Nephron (organoid): ENCODE results near the gene MKNK1.

Source experiments
- H3K27ac Mint-ChIP-seq, 3 experiments: 2 replicates each; pipeline ENCODE4 v1.8.0; 2020; ENCODE audit warnings: mixed read lengths in 3 of 3, mild to moderate bottlenecking in 2 of 3, moderate library complexity in 1 of 3
- H3K27me3 Mint-ChIP-seq: 2 replicates; pipeline ENCODE4 v1.8.0; 2021; ENCODE audit warnings: low read depth, mild to moderate bottlenecking, moderate library complexity, mixed read lengths
- H3K36me3 Mint-ChIP-seq: 2 replicates; pipeline ENCODE4 v1.8.0; 2020; ENCODE audit warnings: low read depth, mixed read lengths
- H3K4me1 Mint-ChIP-seq: 2 replicates; pipeline ENCODE4 v1.8.0; 2020; ENCODE audit warnings: mixed read lengths
- H3K4me3 Mint-ChIP-seq, 3 experiments: 2 replicates each; pipeline ENCODE4 v1.8.0; 2020; ENCODE audit warnings: mild to moderate bottlenecking in 3 of 3, mixed read lengths in 3 of 3, moderate library complexity in 2 of 3
- H3K9me3 Mint-ChIP-seq: 2 replicates; pipeline ENCODE4 v1.8.0; 2020; ENCODE audit warnings: mixed read lengths
- CTCF ChIP-seq, 3 experiments: fragments of 200-600 bp; sonication (generic); IDR thresholded peaks; one replicate each; pipeline ENCODE4 v1.5.0; 2021; ENCODE audit warnings: antibody characterized with exemption in 3 of 3; ENCODE audit not compliant: unreplicated experiment in 3 of 3

The MKNK1 gene

DNA sequence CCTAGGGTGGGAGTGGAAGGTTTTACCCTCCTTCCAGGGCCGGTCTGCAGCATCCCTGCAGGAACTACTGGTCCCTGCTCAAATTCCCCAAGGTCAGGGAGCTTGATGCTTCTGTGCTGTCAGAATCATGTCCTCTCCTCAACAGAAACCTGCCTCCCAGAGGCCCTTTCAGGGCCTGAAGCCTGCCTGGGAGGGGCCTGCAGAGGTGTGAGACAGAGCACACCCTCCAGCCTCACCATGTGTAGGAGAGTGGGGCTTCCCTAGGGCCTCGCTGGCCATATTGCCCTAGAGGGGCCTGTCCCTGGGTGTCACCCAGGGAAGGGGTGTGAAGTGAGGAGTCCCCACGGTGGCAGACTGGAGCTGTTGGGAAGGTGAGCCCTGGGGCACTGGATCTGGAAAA is 73.8 kb downstream of the MKNK1 start:
- H3K36me3 Mint-ChIP-seq = no peaks in the 10 kb centered on the region
- H3K9me3 Mint-ChIP-seq = no peaks in the 10 kb centered on the region
- no peak overlapping the region for H3K4me3 Mint-ChIP-seq
- no peak for TF ChIP-seq CTCF (IDR thresholded peaks at IDR 0.05; ENCODE audit: unreplicated experiment in 3 of 3)
- peaks cover 88% of the 10 kb centered on the region for H3K27me3 Mint-ChIP-seq
- H3K27ac Mint-ChIP-seq = no peak overlapping the region
- peaks cover 12% of the 10 kb centered on the region for H3K4me1 Mint-ChIP-seq

GRCh38 chr1:46529031-46529630 is 74.9 kb downstream of the MKNK1 start:
- Mint-ChIP-seq H3K9me3 (no peaks in the 10 kb centered on the region), H3K27ac (no peak overlapping the region), H3K27me3 (peaks cover 91% of the 10 kb centered on the region), H3K4me3 (no peak overlapping the region), H3K36me3 (no peaks in the 10 kb centered on the region), H3K4me1 (peaks cover 21% of the 10 kb centered on the region)
- no peak for TF ChIP-seq CTCF (IDR thresholded peaks at IDR 0.05; ENCODE audit: unreplicated experiment in 3 of 3)

- no peak overlapping the region for H3K27ac Mint-ChIP-seq
- H3K4me3 Mint-ChIP-seq = no peak overlapping the region
- peak in 1 of 3 experiments; percentile 9 for TF ChIP-seq CTCF (IDR thresholded peaks at IDR 0.05; ENCODE audit: unreplicated experiment in 3 of 3)
- H3K27me3 Mint-ChIP-seq = peaks cover 91% of the 10 kb centered on the region
- peaks cover 24% of the 10 kb centered on the region for H3K4me1 Mint-ChIP-seq
- H3K9me3 Mint-ChIP-seq = no peaks in the 10 kb centered on the region
- H3K36me3 Mint-ChIP-seq = no peaks in the 10 kb centered on the region
These were observed 75.6 kb downstream of the MKNK1 start for GRCh38 chr1:46528297-46528955.

- Mint-ChIP-seq H3K27ac (no peak overlapping the region), H3K36me3 (no peaks in the 10 kb centered on the region), H3K4me3 (no peak overlapping the region), H3K9me3 (no peaks in the 10 kb centered on the region), H3K4me1 (peaks cover 26% of the 10 kb centered on the region), H3K27me3 (peaks cover 96% of the 10 kb centered on the region)
- peak; percentile 78 to 86 (median 86) for TF ChIP-seq CTCF (IDR thresholded peaks at IDR 0.05; ENCODE audit: unreplicated experiment in 3 of 3)
These were observed 76.4 kb downstream of the MKNK1 start for GRCh38 chr1:46527474-46528296.

- no peak for TF ChIP-seq CTCF (IDR thresholded peaks at IDR 0.05; ENCODE audit: unreplicated experiment in 3 of 3)
- Mint-ChIP-seq H3K4me1 (peaks cover 34% of the 10 kb centered on the region), H3K4me3 (no peak overlapping the region), H3K9me3 (no peaks in the 10 kb centered on the region), H3K27me3 (peaks cover 96% of the 10 kb centered on the region), H3K27ac (no peak overlapping the region), H3K36me3 (no peaks in the 10 kb centered on the region)
These were observed 77.3 kb downstream of the MKNK1 start for GRCh38 chr1:46526691-46527291.
